Upper lobe of right lung (tissue), 1 donor: Measurements from ENCODE around the gene FREY1. TPM values are rescaled to one million over a fixed set of nuclear protein-coding genes. Genes with fewer than 3 reads are reported as not detected.

ENCODE experiments used
- ATAC-seq: fragments of 200-7000 bp; cut with Tn5 transposase; one replicate; pipeline ENCODE4 v1.9.1; 2020; ENCODE audit warnings: mild to moderate bottlenecking, moderate library complexity
- DNase-seq: peaks from one replicate; pipeline ENCODE4 v3.0.0-alpha.2; 2020
- H3K27ac ChIP-seq: fragments of 200-600 bp; one replicate; pipeline ENCODE4 v1.8.0; 2022
- H3K27me3 ChIP-seq: fragments of 200-600 bp; one replicate; pipeline ENCODE4 v1.8.0; 2022; ENCODE audit warnings: mild to moderate bottlenecking
- H3K36me3 ChIP-seq: fragments of 200-600 bp; one replicate; pipeline ENCODE4 v1.8.0; 2022
- H3K4me1 ChIP-seq: fragments of 200-600 bp; one replicate; pipeline ENCODE4 v1.8.0; 2022
- H3K4me3 ChIP-seq: fragments of 200-600 bp; one replicate; pipeline ENCODE4 v1.8.0; 2022; ENCODE audit warnings: mild to moderate bottlenecking
- H3K9me3 ChIP-seq: fragments of 200-600 bp; one replicate; pipeline ENCODE4 v1.8.0; 2022
- CTCF ChIP-seq: fragments of 200-600 bp; IDR thresholded peaks from one replicate; pipeline ENCODE4 v1.8.0; 2022; ENCODE audit warnings: antibody characterized with exemption
- intact Hi-C: fragments of 100-400 bp; cut with DNase I; formaldehyde crosslinking; loops from one replicate; pipeline ENCODE4 v1.11.0; 2022
- total RNA-seq: library from RNA; stranded (reverse); fragmentation: NEBNext Ultra II Directional; extraction: Animal tissue kit (Norgen Biotek cat#: 25700); gene quantifications from one replicate; pipeline ENCODE4 v1.2.1, GENCODE V29; 2021
- donor health status: DM: no; HTN: yes; CAD: no; lungs with severe emphysema.

The FREY1 gene
- total RNA-seq, 1 donor from 2014 or later: 0.75 TPM

- no peak for TF ChIP-seq CTCF
- ATAC-seq (no peak), DNase-seq (peak; percentile 56)
- no peak overlapping the region for H3K27ac ChIP-seq
- H3K36me3 ChIP-seq: peaks cover 10% of the 10 kb centered on the region
- H3K4me1 ChIP-seq: peaks cover 10% of the 10 kb centered on the region
- H3K27me3 ChIP-seq: peaks cover 6% of the 10 kb centered on the region
- intact Hi-C loops: no loop called here
- no peaks in the 10 kb centered on the region for H3K9me3 ChIP-seq
- H3K4me3 ChIP-seq: no peak overlapping the region
Observed at GRCh38 chr11:45927684-45928413, 20.8 kb upstream of the FREY1 start.

GRCh38 chr11:45927332-45927683 is 20.2 kb upstream of the FREY1 start:
- intact Hi-C loops: no loop called here
- ATAC-seq: no peak
- Histone ChIP-seq H3K36me3 (peaks cover 6% of the 10 kb centered on the region), H3K27me3 (peaks cover 11% of the 10 kb centered on the region), H3K9me3 (no peaks in the 10 kb centered on the region), H3K4me1 (peaks cover 11% of the 10 kb centered on the region), H3K4me3 (no peak overlapping the region), H3K27ac (no peak overlapping the region)
- no peak for DNase-seq
- no peak for TF ChIP-seq CTCF

- peak; percentile 61 for DNase-seq
- peaks cover 16% of the 10 kb centered on the region for H3K27me3 ChIP-seq
- TF ChIP-seq CTCF: no peak
- ATAC-seq: no peak
- H3K4me1 ChIP-seq: peaks cover 16% of the 10 kb centered on the region
- no peak overlapping the region for H3K4me3 ChIP-seq
- intact Hi-C loops: no loop called here
- H3K36me3 ChIP-seq: peaks cover under 1% of the 10 kb centered on the region
- H3K27ac ChIP-seq: no peak overlapping the region
- no peaks in the 10 kb centered on the region for H3K9me3 ChIP-seq
Observed at GRCh38 chr11:45926536-45927331, 19.7 kb upstream of the FREY1 start.

- H3K27me3 ChIP-seq: peaks cover 19% of the 10 kb centered on the region
- no peaks in the 10 kb centered on the region for H3K36me3 ChIP-seq
- TF ChIP-seq CTCF: no peak
- DNase-seq: peak; percentile 56
- intact Hi-C loops: no loop called here
- H3K27ac ChIP-seq: no peak overlapping the region
- H3K9me3 ChIP-seq: no peaks in the 10 kb centered on the region
- no peak for ATAC-seq
- H3K4me3 ChIP-seq: no peak overlapping the region
- H3K4me1 ChIP-seq: peaks cover 21% of the 10 kb centered on the region
Observed at GRCh38 chr11:45926001-45926401, 18.9 kb upstream of the FREY1 start.

- DNase-seq (peak; percentile 36), ATAC-seq (no peak)
- Histone ChIP-seq H3K27ac (no peak overlapping the region), H3K4me1 (peaks cover 20% of the 10 kb centered on the region), H3K4me3 (no peak overlapping the region), H3K36me3 (no peaks in the 10 kb centered on the region), H3K27me3 (peaks cover 19% of the 10 kb centered on the region), H3K9me3 (no peaks in the 10 kb centered on the region)
- intact Hi-C loops: no loop called here
- no peak for TF ChIP-seq CTCF
Observed at GRCh38 chr11:45925550-45925949, 18.5 kb upstream of the FREY1 start.
